ENCODE measurements around the gene ZFYVE16. TPM values are rescaled to one million over a fixed set of nuclear protein-coding genes. Genes with fewer than 3 reads are reported as not detected.

ZFYVE16 gene
- total and polyA plus RNA-seq, 4 donors, result 6.0 to 26.3 (median 11.6) TPM

DNA sequence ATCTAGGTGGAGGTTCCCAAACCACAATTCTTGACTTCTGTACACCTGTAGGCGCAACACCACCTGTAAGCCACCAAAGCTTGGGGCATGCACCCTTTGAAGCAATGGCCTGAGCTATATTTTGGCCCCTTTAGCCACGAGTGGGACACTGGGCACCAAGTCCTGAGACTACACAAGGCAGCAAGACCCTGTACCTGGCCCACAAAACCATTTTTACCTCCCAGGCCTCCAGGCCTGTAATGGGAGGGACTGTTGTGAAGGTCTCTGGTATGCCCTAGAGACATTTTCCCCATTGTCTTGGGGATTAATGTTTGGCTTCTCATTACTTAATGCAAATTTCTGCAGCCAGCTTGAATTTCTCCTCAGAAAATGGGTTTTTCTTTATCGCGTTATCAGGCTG is 55.4 kb downstream of the ZFYVE16 start:
- WGBS, result 98% methylated on average over 4 of the region's 4 CpGs
- peaks cover 6 to 36% (median 24%) of the 10 kb centered on the region in 4 donors for H3K36me3 ChIP-seq (ENCODE audit: control insufficient read depth in 4 of 4, insufficient read depth in 3 of 4, low read depth in 1 of 4, low read length in 3 of 4)
- no peaks in the 10 kb centered on the region for H3K27me3 ChIP-seq (ENCODE audit: control insufficient read depth in 4 of 4, insufficient read depth in 4 of 4, low read length in 3 of 4)
- H3K9ac ChIP-seq (ENCODE audit: low read depth in 1 of 2, low read length in 2 of 2), result no peak overlapping the region
- H3K27ac ChIP-seq (ENCODE audit: low read depth in 1 of 2, low read length in 2 of 2), result no peak overlapping the region
- no peaks in the 10 kb centered on the region for H3K4me1 ChIP-seq (ENCODE audit: control insufficient read depth in 4 of 4, insufficient read depth in 4 of 4, low read length in 3 of 4)
- TF ChIP-seq, protein P1, sequence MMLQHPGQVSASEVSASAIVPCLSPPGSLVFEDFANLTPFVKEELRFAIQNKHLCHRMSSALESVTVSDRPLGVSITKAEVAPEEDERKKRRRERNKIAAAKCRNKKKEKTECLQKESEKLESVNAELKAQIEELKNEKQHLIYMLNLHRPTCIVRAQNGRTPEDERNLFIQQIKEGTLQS (IDR thresholded peaks at IDR 0.05), result no peak
- TF ChIP-seq, protein P2, sequence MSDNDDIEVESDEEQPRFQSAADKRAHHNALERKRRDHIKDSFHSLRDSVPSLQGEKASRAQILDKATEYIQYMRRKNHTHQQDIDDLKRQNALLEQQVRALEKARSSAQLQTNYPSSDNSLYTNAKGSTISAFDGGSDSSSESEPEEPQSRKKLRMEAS (IDR thresholded peaks at IDR 0.05), result no peak
- TF ChIP-seq NR2F2 (IDR thresholded peaks at IDR 0.05) (no peak), TAF1 (conservative IDR thresholded peaks at IDR 0.05) (no peak), RAD21 (IDR thresholded peaks at IDR 0.05) (no peak), FOXA1 (IDR thresholded peaks at IDR 0.05) (no peak), HNF4G (IDR thresholded peaks at IDR 0.05) (no peak), FOXA2 (IDR thresholded peaks at IDR 0.05) (no peak), EGR1 (IDR thresholded peaks at IDR 0.05; ENCODE audit: low read depth in 2 of 2) (no peak), JUND (IDR thresholded peaks at IDR 0.05) (no peak), HNF4A (conservative IDR thresholded peaks at IDR 0.05) (no peak), GABPA (IDR thresholded peaks at IDR 0.05 in 1 of 2, conservative IDR thresholded peaks at IDR 0.05 in 1 of 2) (no peak), RXRA (IDR thresholded peaks at IDR 0.05) (no peak), SP1 (IDR thresholded peaks at IDR 0.05) (no peak), YY1 (IDR thresholded peaks at IDR 0.05) (no peak)
- TF ChIP-seq, protein P3, sequence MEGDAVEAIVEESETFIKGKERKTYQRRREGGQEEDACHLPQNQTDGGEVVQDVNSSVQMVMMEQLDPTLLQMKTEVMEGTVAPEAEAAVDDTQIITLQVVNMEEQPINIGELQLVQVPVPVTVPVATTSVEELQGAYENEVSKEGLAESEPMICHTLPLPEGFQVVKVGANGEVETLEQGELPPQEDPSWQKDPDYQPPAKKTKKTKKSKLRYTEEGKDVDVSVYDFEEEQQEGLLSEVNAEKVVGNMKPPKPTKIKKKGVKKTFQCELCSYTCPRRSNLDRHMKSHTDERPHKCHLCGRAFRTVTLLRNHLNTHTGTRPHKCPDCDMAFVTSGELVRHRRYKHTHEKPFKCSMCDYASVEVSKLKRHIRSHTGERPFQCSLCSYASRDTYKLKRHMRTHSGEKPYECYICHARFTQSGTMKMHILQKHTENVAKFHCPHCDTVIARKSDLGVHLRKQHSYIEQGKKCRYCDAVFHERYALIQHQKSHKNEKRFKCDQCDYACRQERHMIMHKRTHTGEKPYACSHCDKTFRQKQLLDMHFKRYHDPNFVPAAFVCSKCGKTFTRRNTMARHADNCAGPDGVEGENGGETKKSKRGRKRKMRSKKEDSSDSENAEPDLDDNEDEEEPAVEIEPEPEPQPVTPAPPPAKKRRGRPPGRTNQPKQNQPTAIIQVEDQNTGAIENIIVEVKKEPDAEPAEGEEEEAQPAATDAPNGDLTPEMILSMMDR (IDR thresholded peaks at IDR 0.05; ENCODE audit: low read depth, low read length, missing input control), result no peak
- TF ChIP-seq, protein P4, sequence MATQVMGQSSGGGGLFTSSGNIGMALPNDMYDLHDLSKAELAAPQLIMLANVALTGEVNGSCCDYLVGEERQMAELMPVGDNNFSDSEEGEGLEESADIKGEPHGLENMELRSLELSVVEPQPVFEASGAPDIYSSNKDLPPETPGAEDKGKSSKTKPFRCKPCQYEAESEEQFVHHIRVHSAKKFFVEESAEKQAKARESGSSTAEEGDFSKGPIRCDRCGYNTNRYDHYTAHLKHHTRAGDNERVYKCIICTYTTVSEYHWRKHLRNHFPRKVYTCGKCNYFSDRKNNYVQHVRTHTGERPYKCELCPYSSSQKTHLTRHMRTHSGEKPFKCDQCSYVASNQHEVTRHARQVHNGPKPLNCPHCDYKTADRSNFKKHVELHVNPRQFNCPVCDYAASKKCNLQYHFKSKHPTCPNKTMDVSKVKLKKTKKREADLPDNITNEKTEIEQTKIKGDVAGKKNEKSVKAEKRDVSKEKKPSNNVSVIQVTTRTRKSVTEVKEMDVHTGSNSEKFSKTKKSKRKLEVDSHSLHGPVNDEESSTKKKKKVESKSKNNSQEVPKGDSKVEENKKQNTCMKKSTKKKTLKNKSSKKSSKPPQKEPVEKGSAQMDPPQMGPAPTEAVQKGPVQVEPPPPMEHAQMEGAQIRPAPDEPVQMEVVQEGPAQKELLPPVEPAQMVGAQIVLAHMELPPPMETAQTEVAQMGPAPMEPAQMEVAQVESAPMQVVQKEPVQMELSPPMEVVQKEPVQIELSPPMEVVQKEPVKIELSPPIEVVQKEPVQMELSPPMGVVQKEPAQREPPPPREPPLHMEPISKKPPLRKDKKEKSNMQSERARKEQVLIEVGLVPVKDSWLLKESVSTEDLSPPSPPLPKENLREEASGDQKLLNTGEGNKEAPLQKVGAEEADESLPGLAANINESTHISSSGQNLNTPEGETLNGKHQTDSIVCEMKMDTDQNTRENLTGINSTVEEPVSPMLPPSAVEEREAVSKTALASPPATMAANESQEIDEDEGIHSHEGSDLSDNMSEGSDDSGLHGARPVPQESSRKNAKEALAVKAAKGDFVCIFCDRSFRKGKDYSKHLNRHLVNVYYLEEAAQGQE (IDR thresholded peaks at IDR 0.05), result no peak
- TF ChIP-seq, protein P5, sequence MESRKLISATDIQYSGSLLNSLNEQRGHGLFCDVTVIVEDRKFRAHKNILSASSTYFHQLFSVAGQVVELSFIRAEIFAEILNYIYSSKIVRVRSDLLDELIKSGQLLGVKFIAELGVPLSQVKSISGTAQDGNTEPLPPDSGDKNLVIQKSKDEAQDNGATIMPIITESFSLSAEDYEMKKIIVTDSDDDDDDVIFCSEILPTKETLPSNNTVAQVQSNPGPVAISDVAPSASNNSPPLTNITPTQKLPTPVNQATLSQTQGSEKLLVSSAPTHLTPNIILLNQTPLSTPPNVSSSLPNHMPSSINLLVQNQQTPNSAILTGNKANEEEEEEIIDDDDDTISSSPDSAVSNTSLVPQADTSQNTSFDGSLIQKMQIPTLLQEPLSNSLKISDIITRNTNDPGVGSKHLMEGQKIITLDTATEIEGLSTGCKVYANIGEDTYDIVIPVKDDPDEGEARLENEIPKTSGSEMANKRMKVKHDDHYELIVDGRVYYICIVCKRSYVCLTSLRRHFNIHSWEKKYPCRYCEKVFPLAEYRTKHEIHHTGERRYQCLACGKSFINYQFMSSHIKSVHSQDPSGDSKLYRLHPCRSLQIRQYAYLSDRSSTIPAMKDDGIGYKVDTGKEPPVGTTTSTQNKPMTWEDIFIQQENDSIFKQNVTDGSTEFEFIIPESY (IDR thresholded peaks at IDR 0.05), result no peak
- no peak overlapping the region for H3K4me3 ChIP-seq (ENCODE audit: low read depth in 1 of 3, low read length in 3 of 3)
- no peak for DNase-seq (ENCODE audit: low spot score)
- H3K9me3 ChIP-seq (ENCODE audit: control insufficient read depth in 4 of 4, low read length in 3 of 4), result no peaks in the 10 kb centered on the region

Measured in liver (tissue), 9 donors.